Nephron progenitor cell (in vitro differentiated cells): ENCODE data around the gene GRAMD2B.
"Not testable (repeated sequence)": the region's sequence is repeated elsewhere in the genome, so short reads cannot be mapped to it uniquely, and the experiment has no call there.

ENCODE experiments used
- DNase-seq: peaks from one replicate; pipeline ENCODE4 v3.0.0; 2021
- H3K27ac Mint-ChIP-seq: 2 replicates; pipeline ENCODE4 v1.8.0; 2021; ENCODE audit warnings: mild to moderate bottlenecking, moderate library complexity, mixed read lengths
- H3K27me3 Mint-ChIP-seq: 2 replicates; pipeline ENCODE4 v1.8.0; 2021; ENCODE audit warnings: mild to moderate bottlenecking, low read depth, mixed read lengths; ENCODE audit not compliant: poor library complexity
- H3K36me3 Mint-ChIP-seq: 2 replicates; pipeline ENCODE4 v1.8.0; 2021; ENCODE audit warnings: low read depth, mixed read lengths
- H3K4me1 Mint-ChIP-seq: 2 replicates; pipeline ENCODE4 v1.8.0; 2021; ENCODE audit warnings: mixed read lengths
- H3K4me3 Mint-ChIP-seq: 2 replicates; pipeline ENCODE4 v1.8.0; 2021; ENCODE audit warnings: mild to moderate bottlenecking, moderate library complexity, mixed read lengths
- H3K9me3 Mint-ChIP-seq: 2 replicates; pipeline ENCODE4 v1.8.0; 2021; ENCODE audit warnings: mild to moderate bottlenecking, moderate library complexity, mixed read lengths
- CTCF ChIP-seq: fragments of 200-600 bp; sonication (generic); IDR thresholded peaks from 2 replicates; pipeline ENCODE4 v1.5.0; 2021; ENCODE audit warnings: antibody characterized with exemption

The GRAMD2B gene

DNA sequence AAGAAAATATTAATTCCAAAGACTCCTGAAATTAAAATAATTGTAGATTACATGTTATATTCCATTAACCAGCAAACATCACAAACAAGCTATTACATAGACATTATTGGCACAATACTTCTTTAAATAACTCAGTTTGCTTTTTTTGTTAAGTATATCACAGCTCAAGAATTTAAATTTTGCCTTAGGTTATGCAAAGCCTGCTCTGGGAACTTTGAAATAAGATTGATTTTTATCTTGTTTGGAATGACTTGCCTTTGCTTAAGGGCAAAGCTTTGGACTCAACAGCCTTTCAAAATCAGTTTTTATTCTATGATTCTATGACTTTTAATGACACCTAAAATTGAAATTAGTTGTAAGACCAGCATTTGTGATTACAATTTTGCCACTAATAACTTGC, 93.6 kb downstream of the GRAMD2B start:
- H3K36me3 Mint-ChIP-seq = no peaks in the 10 kb centered on the region
- no peak overlapping the region for H3K27ac Mint-ChIP-seq
- H3K4me1 Mint-ChIP-seq = peaks cover 70% of the 10 kb centered on the region
- no peak for TF ChIP-seq CTCF
- DNase-seq = no peak
- no peak overlapping the region for H3K4me3 Mint-ChIP-seq
- peaks cover 11% of the 10 kb centered on the region for H3K27me3 Mint-ChIP-seq
- peaks cover 3% of the 10 kb centered on the region for H3K9me3 Mint-ChIP-seq

GRCh38 chr5:126519223-126519622, 96.0 kb downstream of the GRAMD2B start:
- H3K36me3 Mint-ChIP-seq, H3K9me3 Mint-ChIP-seq, DNase-seq: not testable (repeated sequence)
- Mint-ChIP-seq H3K4me3 (peak overlapping the region; percentile 64), H3K27ac (peak overlapping the region; percentile 97), H3K27me3 (peaks cover 11% of the 10 kb centered on the region), H3K4me1 (peaks cover 56% of the 10 kb centered on the region)

DNA sequence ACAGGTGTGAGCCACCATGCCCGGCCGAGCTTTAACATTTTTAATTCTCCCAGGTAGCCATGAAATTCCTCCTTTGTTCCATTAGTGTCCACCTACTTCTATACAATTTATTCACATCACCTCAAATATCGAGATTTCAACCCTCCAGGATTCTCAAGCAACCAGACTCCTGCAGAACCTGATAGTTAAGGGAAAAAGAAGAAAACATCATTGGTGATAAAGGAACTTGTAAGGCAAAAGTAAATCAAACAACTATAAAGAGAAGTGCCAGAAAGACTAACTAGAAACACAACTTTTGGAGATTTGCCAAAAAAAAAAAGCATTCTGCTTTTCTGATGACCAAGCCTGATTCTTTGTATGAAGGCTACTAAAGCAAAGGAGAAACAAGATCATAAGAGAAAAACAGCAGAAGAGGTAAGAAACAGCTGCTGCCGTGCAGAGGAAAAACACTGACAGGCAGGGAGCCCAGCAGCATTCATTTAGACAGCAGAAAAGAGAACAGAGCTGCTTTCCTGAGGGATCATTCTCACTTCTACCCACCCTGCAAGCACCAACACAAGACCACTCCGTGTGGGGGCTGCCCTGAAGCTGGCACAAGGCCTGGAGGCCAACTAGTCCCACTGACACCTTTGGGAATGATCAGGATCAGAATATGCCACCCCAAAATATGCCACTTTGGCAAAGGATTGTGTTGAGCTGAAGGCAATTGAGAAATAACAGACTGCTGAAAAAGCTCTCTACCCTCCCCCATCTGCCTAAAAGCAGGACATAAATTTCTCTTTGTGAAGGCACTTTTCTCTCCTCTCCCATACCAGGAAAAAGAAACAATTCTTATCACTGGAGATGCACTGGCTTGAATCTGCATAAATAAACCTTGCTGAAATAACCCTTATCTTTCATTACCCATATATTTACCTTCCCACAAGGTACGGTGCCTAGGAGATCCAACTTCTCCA, 96.7 kb downstream of the GRAMD2B start:
- no peak for TF ChIP-seq CTCF
- Mint-ChIP-seq H3K27ac (peak overlapping the region; percentile 97), H3K36me3 (no peaks in the 10 kb centered on the region), H3K4me1 (peaks cover 55% of the 10 kb centered on the region), H3K4me3 (peak overlapping the region; percentile 64), H3K27me3 (peaks cover 8% of the 10 kb centered on the region), H3K9me3 (peaks cover 3% of the 10 kb centered on the region)
- no peak for DNase-seq

- peaks cover 53% of the 10 kb centered on the region for H3K4me1 Mint-ChIP-seq
- peaks cover 3% of the 10 kb centered on the region for H3K9me3 Mint-ChIP-seq
- no peaks in the 10 kb centered on the region for H3K36me3 Mint-ChIP-seq
- DNase-seq = no peak
- peaks cover 4% of the 10 kb centered on the region for H3K27me3 Mint-ChIP-seq
- H3K4me3 Mint-ChIP-seq = peak overlapping the region; percentile 64
- TF ChIP-seq CTCF = no peak
- H3K27ac Mint-ChIP-seq = peak overlapping the region; percentile 97
Observed at GRCh38 chr5:126520593-126520953, 97.4 kb downstream of the GRAMD2B start.

GRCh38 chr5:126521130-126521529, 97.9 kb downstream of the GRAMD2B start:
- Mint-ChIP-seq H3K27me3 (peaks cover 3% of the 10 kb centered on the region), H3K36me3 (no peaks in the 10 kb centered on the region), H3K9me3 (peaks cover 8% of the 10 kb centered on the region), H3K27ac (peak overlapping the region; percentile 61), H3K4me3 (no peak overlapping the region), H3K4me1 (peaks cover 54% of the 10 kb centered on the region)
- no peak for TF ChIP-seq CTCF
- no peak for DNase-seq

DNA sequence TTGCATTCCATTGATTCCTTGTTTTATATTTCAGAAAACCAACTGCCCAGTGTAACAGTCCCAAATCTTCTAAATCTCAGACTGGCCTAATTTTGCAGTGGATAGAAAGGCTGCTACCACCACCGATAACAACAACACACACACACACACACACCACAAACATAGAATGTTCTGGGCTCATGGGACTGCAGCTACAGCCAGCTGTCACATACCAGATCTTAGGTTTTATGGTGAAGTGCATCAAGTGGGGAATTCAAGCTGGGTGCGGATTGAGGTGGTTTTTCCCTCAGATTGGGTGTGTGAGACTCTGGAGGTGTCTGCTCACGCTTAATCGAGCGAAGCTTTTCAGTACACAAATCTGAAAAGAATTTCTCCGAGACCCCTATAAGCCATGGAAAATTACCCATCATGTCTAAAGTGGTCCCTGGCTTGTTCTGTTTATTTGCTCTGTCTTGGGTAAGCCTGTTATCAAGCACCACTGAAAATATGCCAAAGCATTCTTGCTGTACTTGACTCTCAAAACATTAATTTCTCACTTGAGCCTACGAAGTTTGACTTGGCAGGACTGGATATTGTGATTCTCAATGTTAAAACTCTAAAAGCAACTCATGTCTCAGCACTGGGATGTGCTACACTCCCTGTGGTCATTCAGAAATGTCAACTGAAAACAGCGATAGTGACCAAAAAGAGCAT, 100.8 kb downstream of the GRAMD2B start:
- Mint-ChIP-seq H3K9me3 (peaks cover 23% of the 10 kb centered on the region), H3K4me1 (peaks cover 44% of the 10 kb centered on the region), H3K27ac (peak overlapping the region; percentile 70), H3K36me3 (no peaks in the 10 kb centered on the region), H3K27me3 (peaks cover 4% of the 10 kb centered on the region), H3K4me3 (no peak overlapping the region)
- DNase-seq = no peak
- TF ChIP-seq CTCF = no peak
